ENCODE results near the gene LHPP.

The LHPP gene

DNA sequence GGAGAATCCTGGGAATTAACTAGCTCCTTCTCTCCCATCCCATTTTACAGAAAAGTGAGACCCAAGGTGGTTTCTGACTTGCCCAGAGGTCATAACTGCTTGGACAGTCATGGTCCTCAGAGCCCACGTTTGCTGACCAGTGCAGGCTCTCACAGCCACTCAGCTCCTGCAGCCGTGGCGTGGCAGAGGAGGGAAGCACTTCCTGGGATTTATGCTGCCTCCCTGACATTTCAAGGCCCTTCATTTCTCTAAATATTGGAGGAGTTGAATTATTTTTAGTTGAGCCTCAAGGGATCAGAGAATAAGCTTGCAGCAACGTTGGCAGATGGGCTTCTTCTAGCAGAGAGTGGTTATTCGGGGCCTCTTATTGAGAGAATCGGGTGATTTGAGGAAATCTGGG is 77.1 kb downstream of the LHPP start:
- Histone ChIP-seq H3K36me3 (ENCODE audit: control insufficient read depth, insufficient read depth, low read length) (no peaks in the 10 kb centered on the region), H3K4me3 (replicated peaks; ENCODE audit: low read depth, low read length) (no peak overlapping the region), H3K27me3 (replicated peaks; ENCODE audit: control insufficient read depth, insufficient read depth, low read length) (no peaks in the 10 kb centered on the region)
- DNase-seq (ENCODE audit: extremely low read depth, insufficient read length) = no peak
- TF ChIP-seq, protein P1, sequence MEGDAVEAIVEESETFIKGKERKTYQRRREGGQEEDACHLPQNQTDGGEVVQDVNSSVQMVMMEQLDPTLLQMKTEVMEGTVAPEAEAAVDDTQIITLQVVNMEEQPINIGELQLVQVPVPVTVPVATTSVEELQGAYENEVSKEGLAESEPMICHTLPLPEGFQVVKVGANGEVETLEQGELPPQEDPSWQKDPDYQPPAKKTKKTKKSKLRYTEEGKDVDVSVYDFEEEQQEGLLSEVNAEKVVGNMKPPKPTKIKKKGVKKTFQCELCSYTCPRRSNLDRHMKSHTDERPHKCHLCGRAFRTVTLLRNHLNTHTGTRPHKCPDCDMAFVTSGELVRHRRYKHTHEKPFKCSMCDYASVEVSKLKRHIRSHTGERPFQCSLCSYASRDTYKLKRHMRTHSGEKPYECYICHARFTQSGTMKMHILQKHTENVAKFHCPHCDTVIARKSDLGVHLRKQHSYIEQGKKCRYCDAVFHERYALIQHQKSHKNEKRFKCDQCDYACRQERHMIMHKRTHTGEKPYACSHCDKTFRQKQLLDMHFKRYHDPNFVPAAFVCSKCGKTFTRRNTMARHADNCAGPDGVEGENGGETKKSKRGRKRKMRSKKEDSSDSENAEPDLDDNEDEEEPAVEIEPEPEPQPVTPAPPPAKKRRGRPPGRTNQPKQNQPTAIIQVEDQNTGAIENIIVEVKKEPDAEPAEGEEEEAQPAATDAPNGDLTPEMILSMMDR (IDR thresholded peaks at IDR 0.05; ENCODE audit: insufficient read depth, low read length, poor library complexity, severe bottlenecking) = no peak

DNA sequence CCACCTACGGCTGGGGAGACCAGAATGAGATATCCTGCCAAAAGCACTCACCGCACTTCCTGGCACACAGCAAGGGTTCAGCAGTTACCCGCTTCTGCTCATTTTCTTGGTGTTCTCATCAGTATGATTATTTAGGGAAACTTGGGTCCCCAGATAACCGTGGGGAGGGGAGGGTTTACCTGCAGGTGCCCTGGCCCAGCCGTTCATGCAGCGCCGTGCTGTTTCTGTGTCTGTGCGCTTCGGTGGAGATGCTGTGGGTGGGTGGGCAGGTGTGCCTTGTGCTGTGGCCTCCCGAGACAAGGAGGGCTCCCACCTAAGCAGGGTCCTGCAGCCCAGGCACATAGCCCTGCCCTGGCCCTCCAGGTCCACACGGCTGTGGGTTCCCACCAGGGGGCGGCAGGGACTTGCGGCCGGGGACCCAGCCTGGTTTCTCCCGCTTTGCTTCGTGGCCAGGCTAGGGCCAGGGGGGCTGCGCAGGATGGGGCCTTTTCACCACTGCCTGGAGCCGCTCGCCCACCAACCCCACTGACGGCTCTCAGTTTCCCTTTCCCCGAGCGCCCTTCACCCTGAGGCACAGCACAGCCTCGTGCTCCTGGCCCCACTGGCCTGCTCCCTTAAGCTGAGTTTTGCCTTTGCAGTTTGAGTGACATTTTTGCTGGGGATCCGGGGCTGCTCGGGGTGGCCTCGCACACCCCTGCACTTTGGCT is 78.5 kb downstream of the LHPP start:
- H3K36me3 ChIP-seq (ENCODE audit: control insufficient read depth, insufficient read depth, low read length) = no peaks in the 10 kb centered on the region
- DNase-seq (ENCODE audit: extremely low read depth, insufficient read length) = peak; percentile 65
- TF ChIP-seq, protein P1 (IDR thresholded peaks at IDR 0.05; ENCODE audit: insufficient read depth, low read length, poor library complexity, severe bottlenecking) = peak; percentile 85
- H3K4me3 ChIP-seq (replicated peaks; ENCODE audit: low read depth, low read length) = no peak overlapping the region
- no peaks in the 10 kb centered on the region for H3K27me3 ChIP-seq (replicated peaks; ENCODE audit: control insufficient read depth, insufficient read depth, low read length)

DNA sequence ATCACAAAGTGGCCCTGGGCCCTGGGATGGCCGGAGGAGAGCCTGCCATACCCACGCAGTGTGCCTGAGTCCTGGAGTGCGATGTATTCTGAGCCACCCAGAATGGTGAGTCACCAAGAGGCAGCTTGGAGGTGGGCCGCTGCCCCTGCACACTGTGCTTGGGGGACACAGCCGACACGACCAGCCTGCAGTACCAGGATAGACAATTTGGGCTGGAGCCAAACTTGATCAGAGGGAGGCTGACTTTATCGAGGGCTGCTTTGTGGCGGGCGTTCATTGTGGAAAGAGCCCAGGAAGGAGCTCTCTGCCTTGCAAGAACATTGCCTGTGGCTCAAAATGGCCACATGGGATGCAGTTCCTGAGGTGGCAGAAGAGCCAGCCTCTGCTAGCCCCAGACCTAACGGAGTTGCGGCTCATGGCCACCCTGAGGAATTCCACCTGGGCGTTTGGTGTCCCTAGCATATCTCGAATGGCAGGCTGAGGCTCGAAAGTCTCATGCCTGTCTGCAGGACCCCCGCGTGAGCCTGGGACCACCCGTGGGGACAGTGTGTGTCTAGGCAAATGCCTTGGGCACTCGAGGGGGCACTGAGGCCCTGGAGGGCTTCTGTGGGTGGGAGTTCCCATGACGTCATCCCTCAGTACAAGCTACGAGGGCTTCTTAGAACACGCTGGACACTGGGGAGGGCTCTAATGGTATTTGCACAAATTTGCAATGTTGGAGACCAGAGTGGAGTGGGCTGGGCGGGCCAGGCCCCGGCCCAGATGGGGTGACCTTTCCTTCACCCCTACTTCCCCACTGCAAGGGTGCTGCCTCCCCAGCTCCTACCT is 79.7 kb downstream of the LHPP start:
- H3K36me3 ChIP-seq (ENCODE audit: control insufficient read depth, insufficient read depth, low read length) = no peaks in the 10 kb centered on the region
- TF ChIP-seq, protein P1 (IDR thresholded peaks at IDR 0.05; ENCODE audit: insufficient read depth, low read length, poor library complexity, severe bottlenecking) = no peak
- H3K4me3 ChIP-seq (replicated peaks; ENCODE audit: low read depth, low read length) = no peak overlapping the region
- no peaks in the 10 kb centered on the region for H3K27me3 ChIP-seq (replicated peaks; ENCODE audit: control insufficient read depth, insufficient read depth, low read length)
- DNase-seq (ENCODE audit: extremely low read depth, insufficient read length) = no peak

DNA sequence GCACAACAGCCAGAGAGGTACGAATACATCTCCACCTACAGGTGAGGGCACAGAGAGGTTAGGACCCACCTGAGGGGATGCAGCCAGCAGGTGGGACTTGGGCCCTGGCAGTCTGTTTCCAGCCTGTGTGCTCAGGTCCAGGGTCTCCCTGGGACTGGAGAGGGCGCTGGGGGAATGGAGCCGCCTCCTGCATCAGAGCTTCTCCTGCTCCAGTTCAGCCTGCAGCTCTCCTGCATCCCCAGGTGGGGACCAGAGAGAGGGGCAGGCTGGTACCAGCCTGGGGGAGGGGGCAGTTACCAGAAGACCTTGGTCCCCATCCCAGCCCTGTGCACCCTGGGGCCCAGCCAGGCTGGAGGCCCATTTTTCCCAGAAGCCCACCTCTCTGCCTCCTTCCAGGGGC is 80.7 kb downstream of the LHPP start:
- H3K27me3 ChIP-seq (replicated peaks; ENCODE audit: control insufficient read depth, insufficient read depth, low read length) = no peaks in the 10 kb centered on the region
- no peak for DNase-seq (ENCODE audit: extremely low read depth, insufficient read length)
- TF ChIP-seq, protein P1 (IDR thresholded peaks at IDR 0.05; ENCODE audit: insufficient read depth, low read length, poor library complexity, severe bottlenecking) = no peak
- no peak overlapping the region for H3K4me3 ChIP-seq (replicated peaks; ENCODE audit: low read depth, low read length)
- no peaks in the 10 kb centered on the region for H3K36me3 ChIP-seq (ENCODE audit: control insufficient read depth, insufficient read depth, low read length)

DNA sequence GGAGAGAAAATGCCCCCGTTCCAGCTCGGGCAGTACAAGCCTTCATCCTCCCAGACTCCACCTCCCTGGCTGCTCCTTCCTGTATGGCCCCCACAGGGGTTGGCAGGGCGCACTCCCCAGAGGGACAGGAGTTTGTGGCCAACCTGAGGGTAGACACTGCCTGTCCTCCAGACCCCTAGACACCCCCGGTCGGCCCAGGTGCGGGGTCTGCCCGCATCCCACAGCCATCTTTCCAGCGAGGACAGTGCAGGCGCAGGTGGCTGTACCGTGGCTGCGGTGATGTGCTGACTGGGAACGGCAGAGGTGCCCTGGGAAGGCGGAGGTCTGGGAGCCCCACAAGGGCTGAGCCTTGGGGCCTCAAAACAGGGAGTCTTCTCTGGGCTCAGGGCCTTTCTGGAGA is 81.5 kb downstream of the LHPP start:
- TF ChIP-seq, protein P1 (IDR thresholded peaks at IDR 0.05; ENCODE audit: insufficient read depth, low read length, poor library complexity, severe bottlenecking) = no peak
- no peaks in the 10 kb centered on the region for H3K27me3 ChIP-seq (replicated peaks; ENCODE audit: control insufficient read depth, insufficient read depth, low read length)

More for the DNA sequence above, 81.5 kb downstream of the LHPP start:
- DNase-seq (ENCODE audit: extremely low read depth, insufficient read length) = no peak
- H3K36me3 ChIP-seq (ENCODE audit: control insufficient read depth, insufficient read depth, low read length) = no peaks in the 10 kb centered on the region
- no peak overlapping the region for H3K4me3 ChIP-seq (replicated peaks; ENCODE audit: low read depth, low read length)
